Measurements from ENCODE around the gene CDC37.

The CDC37 gene

DNA sequence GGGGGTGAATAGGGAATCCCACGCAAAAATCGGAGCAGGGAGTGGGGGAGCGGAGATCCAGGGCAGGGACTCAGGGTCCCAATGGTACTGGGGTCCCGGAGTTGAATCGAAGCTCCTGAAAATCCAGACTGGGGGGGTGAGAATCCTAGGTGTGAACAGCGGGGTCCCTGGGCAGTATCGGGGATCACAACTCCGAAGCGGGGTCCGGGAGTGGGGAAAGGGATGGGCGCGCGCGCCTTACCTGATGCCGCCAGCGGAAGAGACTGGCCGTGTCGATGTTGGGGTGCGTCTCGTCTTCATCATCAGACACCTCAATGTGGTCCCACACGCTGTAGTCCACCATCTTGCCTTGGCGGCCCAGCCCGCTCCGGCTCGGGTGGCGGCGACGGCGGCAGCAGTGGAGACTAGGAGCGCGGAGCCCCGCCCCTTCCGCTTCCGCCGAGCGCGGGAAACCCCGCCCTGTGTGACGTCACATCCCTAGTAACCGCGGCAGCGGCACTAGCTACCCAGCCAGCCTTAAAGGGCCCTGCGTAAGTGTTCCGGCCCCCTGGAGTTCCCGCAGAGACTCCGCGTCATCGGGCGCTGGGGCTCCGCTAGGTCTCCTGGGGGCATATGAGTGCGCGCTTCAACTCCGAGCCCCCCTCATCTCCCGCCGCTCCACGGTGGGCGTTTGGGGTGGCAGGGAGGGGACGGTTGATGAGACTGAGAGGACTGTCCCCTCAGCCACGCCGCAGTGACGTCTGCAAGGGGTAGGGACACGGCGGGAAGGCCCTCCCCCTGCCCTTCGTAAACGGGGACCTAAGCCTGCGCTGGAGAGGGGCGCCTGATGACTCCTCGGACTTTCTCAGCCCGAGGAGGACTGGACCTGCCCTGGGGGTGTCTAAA lies at the start of gene CDC37:
TSS of gene CDC37 (minus strand) at position 406 of the 885 bp plus-strand sequence. CDS start at position 343, 63 bp downstream.
- no peak for FAIRE-seq

DNA sequence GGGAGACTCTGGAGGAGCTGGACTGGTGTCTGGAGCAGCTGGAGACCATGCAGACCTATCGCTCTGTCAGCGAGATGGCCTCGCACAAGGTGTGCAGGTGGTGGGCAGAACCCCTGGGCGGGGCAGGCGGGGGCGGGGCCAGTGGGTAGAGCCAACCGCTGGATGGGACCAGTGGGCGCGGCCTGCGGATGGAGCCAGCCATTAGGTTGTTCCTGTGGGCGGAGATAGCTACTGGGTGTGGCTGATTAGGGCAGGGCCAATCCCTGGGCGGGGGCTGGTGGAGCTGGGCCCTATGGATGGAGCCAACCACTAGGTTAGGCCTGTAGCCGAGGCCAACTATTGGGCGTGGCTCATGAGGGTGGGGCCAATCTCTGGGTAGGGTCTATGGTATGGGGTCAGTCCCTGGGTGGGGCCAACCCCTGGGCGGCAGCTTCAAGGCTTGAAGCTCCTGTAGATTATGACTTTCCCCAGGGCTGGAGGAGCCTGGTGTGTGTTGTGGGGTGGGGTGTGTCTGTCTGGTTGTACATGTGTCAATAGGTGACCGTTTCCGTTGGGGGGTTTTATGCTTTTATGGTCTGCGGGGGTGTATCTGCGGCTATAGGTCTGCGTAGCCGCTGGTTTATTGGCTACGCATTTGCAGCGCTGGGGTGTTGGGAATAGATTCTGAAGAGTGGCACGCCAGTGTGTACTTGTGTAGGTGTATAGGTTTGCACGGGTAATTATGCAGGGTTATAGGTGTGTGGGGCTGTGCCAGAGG lies 47.7 kb upstream of the CDC37 start:
- FAIRE-seq: no peak

DNA sequence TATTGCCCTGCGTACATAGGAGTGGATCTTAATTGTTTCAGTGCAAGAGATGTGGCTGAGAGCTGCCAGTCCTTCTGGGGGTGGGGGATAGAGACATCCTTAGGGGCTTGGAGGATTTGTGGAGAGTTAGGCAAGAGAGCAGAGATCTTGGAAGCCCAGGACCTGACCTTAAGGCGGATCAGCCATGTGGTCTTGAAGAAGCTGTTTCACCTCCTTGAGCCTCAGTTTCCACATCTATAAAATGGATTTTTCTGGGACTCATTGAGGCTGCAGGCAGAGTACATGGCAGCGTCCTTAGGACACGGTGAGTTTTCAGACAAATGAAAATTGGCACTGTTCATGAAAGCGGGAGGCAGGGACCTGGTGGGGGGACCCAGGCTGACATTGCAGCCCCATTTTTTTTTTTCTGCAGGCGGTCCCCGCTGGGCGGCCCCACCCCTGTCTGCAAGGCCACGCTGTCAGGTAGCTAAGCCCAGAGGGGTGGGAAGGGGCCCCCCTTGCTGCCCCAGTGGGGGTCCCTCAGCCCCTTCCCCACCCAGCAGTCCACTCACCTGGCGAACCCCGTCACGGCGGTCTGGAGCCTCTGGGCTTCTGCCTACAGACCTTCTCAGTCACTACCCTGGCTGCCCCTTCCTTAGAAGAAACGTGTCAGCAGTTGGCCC lies 47.0 kb upstream of the CDC37 start:
- FAIRE-seq: no peak

DNA sequence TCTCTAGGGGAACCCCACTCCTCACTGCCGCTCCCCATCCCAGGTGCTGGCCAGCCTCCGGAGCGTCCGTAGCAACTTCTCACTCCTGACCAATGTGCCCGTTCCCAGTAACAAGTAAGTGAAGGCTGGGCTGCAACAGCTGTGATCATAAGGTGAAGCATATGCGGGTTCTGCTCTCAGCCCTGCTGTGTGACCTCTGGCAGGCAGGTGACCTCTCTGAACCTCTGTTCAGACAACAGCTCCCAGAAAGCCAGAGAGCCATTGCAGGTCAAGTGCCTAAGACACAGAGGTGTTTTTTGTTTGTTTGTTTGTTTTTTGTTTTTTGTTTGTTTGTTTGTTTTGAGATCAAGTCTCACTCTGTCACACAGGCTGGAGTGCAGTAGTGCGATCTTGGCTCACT lies 45.7 kb upstream of the CDC37 start:
- FAIRE-seq: no peak

DNA sequence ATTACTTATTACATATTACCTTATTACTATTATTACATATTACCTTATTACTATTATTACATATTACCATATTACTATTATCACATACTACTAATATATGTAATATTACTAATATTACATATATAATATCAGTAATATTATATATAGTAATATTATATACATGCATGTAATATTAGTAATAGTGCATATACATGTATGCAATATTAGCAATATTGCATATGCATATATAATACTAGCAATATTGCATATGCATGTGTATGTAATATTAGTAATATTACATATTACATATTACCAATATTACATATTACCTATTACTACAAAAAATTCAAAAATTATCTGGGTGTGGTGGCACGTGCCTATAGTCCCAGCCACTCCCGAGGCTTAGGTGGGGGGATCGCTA lies 39.4 kb upstream of the CDC37 start:
- FAIRE-seq: peak; percentile 77

DNA sequence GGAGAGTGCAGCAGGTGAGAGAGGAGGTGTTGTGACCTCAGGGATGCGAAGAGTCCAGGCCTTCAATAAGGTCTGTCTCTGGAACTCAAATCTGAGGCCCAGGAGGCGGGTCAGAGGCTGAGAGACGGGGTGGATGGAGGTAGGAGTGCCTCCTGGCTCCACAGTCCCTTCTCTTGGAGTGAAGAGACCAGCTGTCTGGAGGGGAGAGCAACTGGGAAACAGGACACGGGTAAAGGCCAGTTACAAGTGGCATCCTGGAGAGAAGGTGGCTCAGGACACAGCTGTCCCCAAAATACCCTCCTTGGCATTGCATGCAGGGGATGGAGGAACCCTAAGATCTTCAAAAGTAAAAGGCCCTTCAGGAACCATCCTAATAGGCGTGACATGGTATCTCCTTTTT lies 36.2 kb upstream of the CDC37 start:
- no peak for FAIRE-seq

DNA sequence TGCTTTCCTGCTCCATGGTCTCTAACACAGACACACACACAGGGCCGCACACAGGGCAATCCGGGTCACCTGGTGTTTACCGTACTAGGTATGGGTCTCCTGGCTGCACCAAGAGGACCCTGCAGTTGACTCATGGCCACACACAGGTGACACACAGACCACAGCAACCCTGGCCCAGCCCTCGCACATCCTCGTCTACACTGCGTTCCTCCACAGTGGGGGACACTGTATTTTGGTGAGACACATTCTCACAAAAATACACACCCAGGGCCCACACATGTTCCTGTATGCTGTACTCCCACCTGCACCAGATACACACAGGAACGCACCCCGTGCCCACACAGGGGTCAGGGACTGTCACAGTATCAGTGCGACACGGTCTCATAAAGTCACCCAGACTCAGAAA lies 29.8 kb upstream of the CDC37 start:
- no peak for FAIRE-seq

DNA sequence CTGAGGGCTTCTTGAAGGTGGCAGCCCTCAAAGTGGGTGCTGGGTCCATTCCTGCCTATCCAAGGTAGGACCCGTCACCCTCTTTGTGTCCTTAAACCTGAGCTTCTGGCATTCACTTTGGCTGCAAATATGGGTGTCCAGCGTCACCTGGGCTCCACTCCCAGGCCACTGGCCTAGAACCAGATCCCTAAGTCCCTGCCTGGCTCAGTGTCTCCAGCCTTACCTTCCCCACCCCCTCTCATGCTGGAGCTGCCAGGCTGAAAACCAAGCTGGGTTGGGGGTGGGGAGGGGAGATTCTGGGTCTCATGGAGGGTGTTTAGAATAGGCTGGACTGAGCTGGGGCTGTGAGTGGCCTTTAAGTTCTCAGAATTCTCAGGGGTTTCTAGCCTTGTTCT lies 29.4 kb upstream of the CDC37 start:
- FAIRE-seq: no peak

DNA sequence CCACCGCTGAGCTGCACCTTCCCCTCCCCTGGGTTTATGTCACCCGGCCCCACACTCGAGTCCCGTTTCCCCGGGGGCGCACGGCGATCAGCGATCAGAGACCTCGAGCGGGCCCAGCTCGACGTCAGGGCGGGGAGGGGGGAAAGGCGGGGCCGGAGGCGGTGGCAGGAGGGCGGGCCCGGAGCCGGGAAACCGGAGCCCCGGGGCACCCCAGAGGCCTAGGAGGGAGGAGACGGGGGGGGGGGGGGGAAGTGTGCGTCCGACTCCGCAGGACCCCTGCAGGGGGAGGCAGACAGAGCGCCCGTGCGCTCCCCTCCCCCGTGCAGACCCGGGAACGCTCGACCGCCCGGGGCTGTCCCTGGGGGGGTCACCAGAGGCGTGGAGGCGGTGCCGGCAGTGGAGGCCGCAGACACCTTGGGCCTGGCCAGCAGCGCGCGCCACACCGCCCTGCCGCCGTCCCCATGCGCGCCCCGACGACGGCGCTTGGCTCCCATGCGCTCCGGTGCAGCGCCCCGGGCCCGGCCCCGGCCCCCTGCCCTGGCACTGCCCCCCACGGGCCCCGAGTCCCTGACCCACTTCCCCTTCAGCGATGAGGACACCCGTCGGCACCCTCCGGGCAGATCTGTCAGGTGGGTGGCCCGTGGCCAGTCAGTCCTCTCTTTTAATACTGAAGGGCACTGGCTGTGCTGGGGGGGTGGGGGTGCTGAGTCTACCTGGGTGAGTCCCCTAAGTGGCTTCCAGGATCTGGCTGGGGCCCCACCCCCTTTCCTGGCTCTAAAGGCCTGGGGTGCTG lies 28.8 kb upstream of the CDC37 start:
- no peak for FAIRE-seq

DNA sequence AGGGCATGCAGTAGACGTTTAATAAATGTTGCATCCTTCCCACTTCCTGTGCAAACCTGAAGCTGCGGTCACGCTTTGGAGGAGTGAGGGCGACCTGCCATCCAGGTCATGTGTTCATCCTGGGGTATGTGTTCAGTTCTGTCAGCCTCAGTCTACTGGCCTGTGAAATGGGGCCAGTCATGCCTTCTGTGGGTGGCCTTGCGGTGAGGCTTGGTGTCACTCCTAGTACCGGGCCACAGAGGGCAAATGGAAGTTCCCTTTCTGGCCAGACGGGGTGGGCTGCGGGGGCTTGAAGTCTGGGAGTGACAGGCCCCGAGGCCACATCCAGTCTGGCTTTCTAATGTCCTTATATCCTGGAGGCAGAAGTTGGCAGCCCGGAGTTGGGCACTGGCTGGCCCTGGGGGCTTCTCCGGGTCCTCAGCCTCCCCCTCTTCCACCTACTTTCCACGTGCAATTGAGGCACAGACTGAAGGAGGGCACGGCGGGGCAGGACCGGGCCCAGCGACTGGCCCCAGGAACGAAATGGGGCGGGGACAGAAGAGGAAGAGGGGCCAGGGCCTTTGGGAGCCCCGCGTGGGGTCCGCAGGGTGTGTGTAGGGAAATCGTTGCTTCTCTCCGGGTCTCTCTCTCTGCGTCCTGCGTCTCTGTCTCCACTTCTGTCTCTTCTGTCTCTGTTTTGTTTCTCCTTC lies 28.1 kb upstream of the CDC37 start:
- no peak for FAIRE-seq

DNA sequence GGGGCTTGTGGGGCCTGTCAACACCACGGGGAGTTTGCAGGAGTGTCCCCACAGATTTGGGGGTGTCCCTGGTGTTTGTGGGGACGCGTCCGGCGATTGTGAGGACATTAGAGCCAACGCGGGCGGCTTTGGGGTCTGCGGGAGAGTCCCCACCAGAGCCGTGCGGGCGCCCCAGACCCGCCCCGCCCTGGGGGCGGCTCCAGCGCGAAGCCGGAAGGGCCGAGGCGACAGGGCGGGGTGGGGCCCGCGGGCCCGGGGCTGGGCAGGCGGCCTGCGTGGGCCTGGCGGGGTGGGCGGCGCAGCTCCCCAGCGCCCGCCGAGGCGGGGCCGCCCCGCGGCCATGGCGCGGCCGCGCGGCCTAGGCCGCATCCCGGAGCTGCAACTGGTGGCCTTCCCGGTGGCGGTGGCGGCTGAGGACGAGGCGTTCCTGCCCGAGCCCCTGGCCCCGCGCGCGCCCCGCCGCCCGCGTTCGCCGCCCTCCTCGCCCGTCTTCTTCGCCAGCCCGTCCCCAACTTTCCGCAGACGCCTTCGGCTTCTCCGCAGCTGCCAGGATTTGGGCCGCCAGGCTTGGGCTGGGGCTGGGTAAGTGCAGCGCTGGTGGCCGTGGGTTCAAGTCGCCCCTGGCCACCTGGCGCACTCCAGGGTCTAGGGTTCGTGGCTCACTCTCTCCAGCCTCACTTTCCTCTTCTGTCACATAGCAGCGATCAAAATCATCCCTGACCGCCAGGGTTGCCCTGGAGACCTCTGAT lies 27.3 kb upstream of the CDC37 start:
- no peak for FAIRE-seq

DNA sequence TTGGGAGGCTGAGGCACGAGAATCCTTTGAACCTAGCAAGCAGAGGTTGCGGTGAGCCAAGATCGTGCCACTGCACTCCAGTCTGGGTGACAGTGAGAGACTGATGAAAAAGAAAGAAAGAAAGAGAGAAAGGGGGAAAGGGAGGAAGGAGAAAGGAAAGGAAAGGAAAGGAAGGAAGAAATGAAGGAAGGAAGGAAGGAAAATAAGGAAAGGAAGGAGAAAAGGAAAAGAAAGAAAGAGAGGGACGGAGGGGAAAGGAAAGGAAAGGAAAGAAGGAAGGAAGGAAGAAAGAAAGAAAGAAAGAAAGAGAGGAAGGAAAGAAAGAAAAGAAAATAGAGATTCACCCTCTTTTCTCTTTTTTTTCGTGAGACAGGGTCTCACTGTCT lies 25.6 kb upstream of the CDC37 start:
- FAIRE-seq: no peak

DNA sequence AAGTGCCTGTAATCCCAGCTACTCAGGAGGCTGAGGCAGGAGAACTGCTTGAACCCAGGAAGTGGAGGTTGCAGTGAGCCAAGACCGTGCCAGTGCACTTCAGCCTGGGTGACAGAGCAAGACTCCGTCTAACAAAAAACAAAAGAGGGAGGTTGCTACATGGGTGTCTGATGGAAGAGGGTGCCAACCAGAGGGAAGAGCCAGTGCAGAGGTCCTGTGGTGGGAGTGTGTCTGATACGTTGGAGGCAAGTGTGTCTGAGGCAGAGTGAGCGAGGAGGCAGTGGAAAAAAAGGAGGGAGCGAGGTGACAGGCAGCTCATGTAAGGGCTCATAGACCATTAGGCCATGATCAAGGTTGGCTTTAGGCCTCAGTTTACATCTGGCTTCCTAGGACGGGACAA lies 23.8 kb upstream of the CDC37 start:
- no peak for FAIRE-seq

DNA sequence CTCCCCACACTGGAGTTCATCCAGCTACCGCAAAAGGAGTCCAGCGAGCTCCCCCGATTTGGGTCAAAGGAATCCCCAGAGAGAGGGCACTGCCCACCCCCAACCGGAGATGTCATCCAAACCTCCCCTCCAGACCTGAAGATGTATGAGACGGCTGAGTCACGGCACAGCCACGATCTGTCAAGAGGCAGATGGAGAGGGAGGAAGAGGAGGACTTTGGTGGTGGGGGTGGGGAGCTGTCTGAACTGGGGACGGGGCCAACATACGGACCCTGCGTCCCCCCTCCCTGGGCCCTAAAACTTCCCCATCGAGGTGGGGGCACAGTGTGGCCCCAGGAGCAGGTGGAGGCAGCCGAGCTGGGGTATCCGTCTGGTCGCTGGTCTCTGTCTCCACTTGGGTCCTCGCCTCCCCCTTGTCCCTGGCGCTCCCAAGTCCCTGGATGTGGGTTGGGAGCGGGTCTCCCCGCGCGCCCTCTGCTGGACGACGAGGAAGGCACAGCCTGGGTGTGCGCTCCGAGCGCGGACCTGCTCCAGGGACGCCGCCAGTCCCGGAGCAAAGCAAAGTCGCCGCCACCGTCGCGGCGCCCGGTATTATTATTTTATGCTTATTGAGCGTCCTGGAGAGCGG lies 20.8 kb upstream of the CDC37 start:
- no peak for FAIRE-seq

DNA sequence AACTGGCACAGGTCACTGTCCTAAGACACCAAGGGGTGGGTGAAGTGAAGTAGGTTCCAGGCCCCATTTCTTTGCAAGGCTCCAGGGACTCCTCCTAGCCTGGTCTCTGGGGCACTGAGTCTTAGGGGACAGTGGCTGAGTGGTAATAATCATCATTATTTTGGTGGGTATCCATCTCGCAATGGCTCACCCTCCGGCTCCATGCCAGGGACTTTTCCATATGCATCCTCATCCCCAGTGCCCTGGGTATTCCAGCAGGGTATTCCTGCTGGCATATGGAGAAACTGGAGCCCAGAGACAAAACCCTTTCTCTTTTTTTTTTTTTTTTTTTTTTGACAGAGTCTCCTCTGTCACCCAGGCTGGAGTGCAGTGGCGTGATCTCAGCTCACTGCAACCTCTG lies 19.5 kb upstream of the CDC37 start:
- no peak for FAIRE-seq

DNA sequence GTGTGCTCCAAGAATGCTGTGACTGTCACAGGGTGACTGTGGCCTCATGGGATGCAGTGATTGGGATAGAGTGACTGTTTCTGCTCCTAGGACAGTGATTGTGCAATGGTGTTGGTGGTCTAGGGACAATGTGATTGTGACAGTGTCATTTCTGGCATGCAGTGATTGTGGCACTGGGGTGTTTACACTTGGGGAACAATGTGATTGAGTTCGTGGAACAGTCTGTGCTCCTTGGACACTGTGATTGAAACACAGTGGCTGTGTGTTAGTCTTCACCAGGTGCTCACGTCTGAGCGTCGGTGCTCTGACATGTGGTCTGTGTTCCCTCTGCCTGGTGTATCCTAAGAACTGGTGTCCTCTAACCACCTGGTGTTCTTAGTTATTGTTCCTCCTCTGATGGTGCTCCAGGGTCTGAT lies 18.7 kb upstream of the CDC37 start:
- no peak for FAIRE-seq

DNA sequence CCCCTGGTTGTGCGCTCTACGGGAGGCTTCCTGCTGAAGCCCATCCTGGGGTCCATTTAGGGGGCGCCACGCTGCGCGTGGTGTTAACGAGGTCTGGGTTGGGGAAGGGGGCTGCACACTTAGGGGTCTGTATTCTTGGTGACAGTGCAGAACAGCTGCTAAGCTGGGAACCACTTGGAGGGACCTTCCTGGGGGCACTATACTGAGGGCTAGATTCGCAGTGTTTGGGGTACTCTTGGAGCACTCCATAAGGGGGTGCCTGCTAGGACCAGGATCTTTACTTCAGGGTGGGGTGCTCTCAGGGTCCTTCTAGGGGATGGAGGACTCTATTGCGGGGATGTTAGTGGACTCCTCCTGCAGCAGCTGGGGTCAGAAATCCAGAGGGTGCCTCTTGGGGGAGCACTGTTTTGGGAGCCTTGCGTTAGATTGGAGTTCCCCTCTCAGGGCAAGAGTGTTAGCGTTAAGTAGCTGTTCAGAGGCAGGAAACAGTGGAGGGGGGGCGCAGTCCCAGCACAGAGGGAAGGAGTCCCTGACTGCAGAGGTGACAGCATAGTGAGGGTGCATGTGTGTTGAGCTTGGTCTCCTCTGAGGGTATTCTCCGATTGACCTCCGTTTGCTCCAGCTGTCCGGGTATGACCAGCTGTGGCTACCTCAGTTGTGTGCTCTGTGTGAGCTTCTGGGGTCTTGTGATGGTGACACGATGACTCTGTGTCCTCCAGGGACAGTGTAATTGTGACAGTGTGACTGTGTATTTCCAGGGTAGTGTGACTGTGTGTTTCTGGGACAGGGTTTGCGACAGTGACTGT lies 18.1 kb upstream of the CDC37 start:
- FAIRE-seq: no peak

DNA sequence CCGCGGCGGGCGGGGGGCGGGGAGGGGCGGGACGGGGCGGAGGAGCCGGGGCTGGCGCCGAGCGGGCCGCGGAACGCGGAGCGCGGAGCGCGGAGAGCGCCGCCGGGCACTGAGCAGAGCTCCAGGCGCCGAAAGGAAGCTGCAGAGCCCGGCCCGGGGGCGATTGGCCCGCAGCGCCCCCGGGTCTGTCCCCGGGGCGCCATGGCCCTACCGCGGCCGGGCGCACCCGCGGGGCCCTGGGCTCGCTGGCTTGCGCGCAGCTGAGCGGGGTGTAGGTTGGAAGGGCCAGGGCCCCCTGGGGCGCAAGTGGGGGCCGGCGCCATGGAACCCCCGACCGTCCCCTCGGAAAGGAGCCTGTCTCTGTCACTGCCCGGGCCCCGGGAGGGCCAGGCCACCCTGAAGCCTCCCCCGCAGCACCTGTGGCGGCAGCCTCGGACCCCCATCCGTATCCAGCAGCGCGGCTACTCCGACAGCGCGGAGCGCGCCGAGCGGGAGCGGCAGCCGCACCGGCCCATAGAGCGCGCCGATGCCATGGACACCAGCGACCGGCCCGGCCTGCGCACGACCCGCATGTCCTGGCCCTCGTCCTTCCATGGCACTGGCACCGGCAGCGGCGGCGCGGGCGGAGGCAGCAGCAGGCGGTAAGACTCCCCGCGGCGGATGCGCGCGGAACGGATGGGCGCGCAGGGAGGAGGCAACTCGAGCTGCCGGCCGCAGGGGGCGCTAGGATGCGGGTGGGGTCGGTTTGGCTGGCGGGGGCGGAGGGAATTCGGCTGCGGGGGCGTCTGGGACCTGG lies 17.3 kb upstream of the CDC37 start, which contains the start of gene PDE4A:
TSS of gene PDE4A (plus strand) at position 95 of the 796 bp plus-strand sequence. CDS start at position 322, 227 bp downstream.
- FAIRE-seq: no peak
